ACC112 (cell line): ENCODE data around the gene WWOX.

Experiments
- H2AFZ ChIP-seq: fragments of 200-600 bp; sonication (generic); one replicate; pipeline ENCODE4 v1.6.0; 2017; ENCODE audit warnings: antibody characterized with exemption, low read length; ENCODE audit not compliant: unreplicated experiment
- H3K27ac ChIP-seq: fragments of 200-600 bp; sonication (generic); 2 replicates; pipeline ENCODE4 v1.5.1; 2014; ENCODE audit warnings: low read depth, mild to moderate bottlenecking, antibody characterized with exemption, low read length, moderate library complexity
- H3K27me3 ChIP-seq: fragments of 200-600 bp; sonication (generic); 2 replicates; pipeline ENCODE4 v1.6.1; 2014; ENCODE audit warnings: mild to moderate bottlenecking, antibody characterized with exemption, low read length, moderate library complexity, mixed read lengths; ENCODE audit not compliant: insufficient read depth
- H3K36me3 ChIP-seq: fragments of 200-600 bp; sonication (generic); 2 replicates; pipeline ENCODE4 v1.6.1; 2016; ENCODE audit warnings: mild to moderate bottlenecking, antibody characterized with exemption, low read length, moderate library complexity, mixed read lengths; ENCODE audit not compliant: insufficient read depth
- H3K4me1 ChIP-seq: fragments of 200-600 bp; sonication (generic); one replicate; pipeline ENCODE4 v1.6.1; 2016; ENCODE audit warnings: low read length, mixed read lengths; ENCODE audit not compliant: insufficient read depth, unreplicated experiment, control insufficient read depth
- H3K4me3 ChIP-seq: fragments of 200-600 bp; sonication (generic); 2 replicates; pipeline ENCODE4 v1.5.1; 2014; ENCODE audit warnings: mild to moderate bottlenecking, low read depth, low read length
- H3K79me2 ChIP-seq: fragments of 200-600 bp; sonication (generic); one replicate; pipeline ENCODE4 v1.6.0; 2016; ENCODE audit warnings: low read length; ENCODE audit not compliant: control insufficient read depth, unreplicated experiment, insufficient read depth

The WWOX gene

GRCh38 chr16:78264642-78265041, 165.2 kb downstream of the WWOX start:
- Histone ChIP-seq H2AFZ (no peak overlapping the region), H3K36me3 (no peaks in the 10 kb centered on the region), H3K4me3 (no peak overlapping the region), H3K79me2 (no peaks in the 10 kb centered on the region), H3K27me3 (no peaks in the 10 kb centered on the region), H3K4me1 (no peaks in the 10 kb centered on the region), H3K27ac (no peak overlapping the region)

DNA sequence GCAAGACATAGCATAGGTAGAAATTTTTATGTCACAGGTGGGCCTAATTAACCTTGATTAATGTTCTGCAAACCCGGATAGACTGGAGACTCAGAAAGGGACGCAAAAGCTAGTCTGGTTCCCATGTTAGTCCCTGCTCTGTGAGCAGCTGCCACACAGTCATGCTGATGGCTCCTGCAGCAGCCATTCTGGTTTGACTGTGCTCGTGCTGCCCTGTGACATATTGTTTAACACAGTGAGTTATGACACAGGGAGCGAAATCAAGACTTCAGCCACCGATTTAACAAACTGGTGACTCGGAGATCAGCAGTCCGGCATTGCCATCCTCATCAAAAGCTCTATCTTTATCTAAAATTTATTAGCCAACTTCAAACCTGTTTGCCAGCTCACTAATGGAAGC, 169.8 kb downstream of the WWOX start:
- no peak overlapping the region for H3K4me3 ChIP-seq
- H3K36me3 ChIP-seq: no peaks in the 10 kb centered on the region
- no peak overlapping the region for H3K27ac ChIP-seq
- no peaks in the 10 kb centered on the region for H3K79me2 ChIP-seq
- no peak overlapping the region for H2AFZ ChIP-seq
- H3K27me3 ChIP-seq: no peaks in the 10 kb centered on the region
- no peaks in the 10 kb centered on the region for H3K4me1 ChIP-seq

DNA sequence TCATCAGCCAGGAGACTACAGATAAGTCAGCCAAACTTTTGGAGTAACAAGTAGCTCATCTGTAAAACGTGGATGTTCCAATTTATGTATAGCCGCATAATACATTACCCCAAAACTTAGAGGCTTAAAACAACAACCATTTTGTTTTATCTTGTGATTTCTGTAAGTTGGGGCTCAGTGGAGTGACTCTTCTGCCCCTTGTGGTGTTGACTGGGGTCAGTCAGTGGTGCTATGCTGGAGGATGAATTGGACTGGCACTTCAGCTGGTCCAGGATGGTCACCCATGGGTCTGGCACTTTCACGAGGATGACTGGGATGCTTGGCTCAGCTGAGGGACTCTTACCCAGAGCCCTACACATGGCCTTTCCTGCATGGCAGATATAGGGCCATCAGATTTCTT, 172.5 kb downstream of the WWOX start:
- Histone ChIP-seq H3K4me3 (no peak overlapping the region), H3K79me2 (no peaks in the 10 kb centered on the region), H3K27ac (no peak overlapping the region), H2AFZ (no peak overlapping the region), H3K4me1 (no peaks in the 10 kb centered on the region), H3K27me3 (no peaks in the 10 kb centered on the region), H3K36me3 (no peaks in the 10 kb centered on the region)

- Histone ChIP-seq H3K4me1 (no peaks in the 10 kb centered on the region), H3K79me2 (no peaks in the 10 kb centered on the region), H3K27me3 (no peaks in the 10 kb centered on the region), H3K27ac (no peak overlapping the region), H3K36me3 (no peaks in the 10 kb centered on the region), H3K4me3 (no peak overlapping the region), H2AFZ (no peak overlapping the region)
Observed at GRCh38 chr16:78274771-78275170, 175.3 kb downstream of the WWOX start.

DNA sequence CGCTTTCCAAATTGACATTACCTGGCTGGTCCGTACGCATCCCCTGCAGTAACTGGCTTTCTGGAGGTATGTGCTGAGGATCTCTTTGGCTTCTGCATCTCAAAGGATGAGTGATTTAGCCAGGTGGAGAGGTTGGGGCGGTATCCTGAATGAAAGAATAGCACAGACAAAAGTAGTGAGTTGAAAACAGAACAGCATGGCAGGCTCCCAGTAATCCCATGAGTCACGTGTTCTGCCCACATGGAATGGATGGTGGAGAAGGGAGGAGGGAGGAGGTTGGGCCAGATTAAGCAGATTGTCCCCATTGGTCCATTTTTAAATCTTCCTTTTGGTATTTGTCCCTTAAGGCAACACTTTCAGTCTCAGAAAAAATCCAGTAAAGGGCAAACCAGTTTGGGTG, 176.0 kb downstream of the WWOX start:
- no peaks in the 10 kb centered on the region for H3K4me1 ChIP-seq
- H3K27me3 ChIP-seq: no peaks in the 10 kb centered on the region
- H2AFZ ChIP-seq: no peak overlapping the region
- H3K4me3 ChIP-seq: no peak overlapping the region
- H3K36me3 ChIP-seq: no peaks in the 10 kb centered on the region
- no peak overlapping the region for H3K27ac ChIP-seq
- H3K79me2 ChIP-seq: no peaks in the 10 kb centered on the region

- H3K79me2 ChIP-seq: no peaks in the 10 kb centered on the region
- no peak overlapping the region for H3K4me3 ChIP-seq
- no peaks in the 10 kb centered on the region for H3K27me3 ChIP-seq
- no peaks in the 10 kb centered on the region for H3K36me3 ChIP-seq
- no peaks in the 10 kb centered on the region for H3K4me1 ChIP-seq
- no peak overlapping the region for H2AFZ ChIP-seq
- H3K27ac ChIP-seq: no peak overlapping the region
Observed at GRCh38 chr16:78277321-78278055, 178.0 kb downstream of the WWOX start.

- H3K36me3 ChIP-seq: no peaks in the 10 kb centered on the region
- H3K79me2 ChIP-seq: no peaks in the 10 kb centered on the region
- H3K27ac ChIP-seq: no peak overlapping the region
Observed at GRCh38 chr16:78278056-78278450, 178.6 kb downstream of the WWOX start.

GRCh38 chr16:78281115-78281514, 181.7 kb downstream of the WWOX start:
- Histone ChIP-seq H3K4me1 (no peaks in the 10 kb centered on the region), H3K36me3 (no peaks in the 10 kb centered on the region), H3K27me3 (no peaks in the 10 kb centered on the region), H3K4me3 (no peak overlapping the region), H3K79me2 (no peaks in the 10 kb centered on the region), H3K27ac (no peak overlapping the region), H2AFZ (no peak overlapping the region)

More at GRCh38 chr16:78278056-78278450, 178.6 kb downstream of the WWOX start:
- no peak overlapping the region for H3K4me3 ChIP-seq
- no peak overlapping the region for H2AFZ ChIP-seq
- H3K27me3 ChIP-seq: no peaks in the 10 kb centered on the region
- no peaks in the 10 kb centered on the region for H3K4me1 ChIP-seq

GRCh38 chr16:78283548-78284251, 184.2 kb downstream of the WWOX start:
- H3K27ac ChIP-seq: no peak overlapping the region
- H3K4me3 ChIP-seq: no peak overlapping the region
- H3K79me2 ChIP-seq: no peaks in the 10 kb centered on the region
- H3K4me1 ChIP-seq: no peaks in the 10 kb centered on the region
- H2AFZ ChIP-seq: no peak overlapping the region
- H3K36me3 ChIP-seq: no peaks in the 10 kb centered on the region
- no peaks in the 10 kb centered on the region for H3K27me3 ChIP-seq

DNA sequence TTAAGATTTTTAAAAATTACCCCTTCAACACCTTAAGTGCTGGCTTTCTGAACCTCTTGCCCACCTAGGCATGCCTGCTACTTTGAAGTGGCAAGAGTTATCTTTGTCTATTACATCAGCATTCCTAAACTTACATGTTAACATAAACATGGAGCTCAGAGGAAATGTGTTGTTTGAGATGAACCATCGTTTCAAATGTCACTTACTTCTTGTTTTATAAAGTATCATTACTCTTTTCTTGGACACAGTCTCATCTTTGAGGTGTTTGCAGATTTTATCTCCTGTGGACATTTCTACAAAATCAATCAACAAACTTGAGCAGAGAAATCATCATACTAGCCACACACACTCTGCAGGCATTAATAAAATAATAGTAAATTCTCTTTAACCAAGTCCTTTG, 184.9 kb downstream of the WWOX start:
- Histone ChIP-seq H3K36me3 (no peaks in the 10 kb centered on the region), H2AFZ (no peak overlapping the region), H3K27ac (no peak overlapping the region), H3K4me1 (no peaks in the 10 kb centered on the region), H3K79me2 (no peaks in the 10 kb centered on the region), H3K4me3 (peak overlapping the region; percentile 56), H3K27me3 (no peaks in the 10 kb centered on the region)

DNA sequence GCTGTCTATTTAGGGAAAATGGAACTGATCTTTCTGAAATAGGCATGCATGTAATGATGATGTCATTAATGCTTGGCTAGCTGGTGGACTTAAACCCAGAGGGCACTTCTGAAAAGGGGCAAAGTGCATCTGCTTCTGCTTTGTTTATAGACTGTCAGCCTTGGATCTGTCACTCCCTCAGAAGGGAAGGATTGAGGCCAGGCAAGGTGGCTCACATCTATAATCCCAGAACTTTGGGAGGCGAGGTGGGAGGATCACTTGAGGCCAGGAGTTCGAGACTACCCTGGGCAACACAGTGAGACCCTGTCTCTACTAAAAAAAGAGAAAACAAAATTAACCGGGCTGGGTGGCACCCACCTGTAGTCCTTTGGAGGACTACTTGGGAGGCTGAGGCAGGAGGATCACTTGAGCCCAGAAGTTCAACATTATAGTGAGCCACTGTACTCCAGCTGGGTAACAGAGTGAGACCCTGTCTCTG, 185.5 kb downstream of the WWOX start:
- H3K4me1 ChIP-seq: no peaks in the 10 kb centered on the region
- peak overlapping the region; percentile 56 for H3K4me3 ChIP-seq
- no peaks in the 10 kb centered on the region for H3K36me3 ChIP-seq
- H2AFZ ChIP-seq: no peak overlapping the region
- no peaks in the 10 kb centered on the region for H3K27me3 ChIP-seq
- no peaks in the 10 kb centered on the region for H3K79me2 ChIP-seq
- H3K27ac ChIP-seq: no peak overlapping the region
